Measurements from ENCODE around the gene SLC4A1AP.
"Not testable (repeated sequence)": the region's sequence is repeated elsewhere in the genome, so short reads cannot be mapped to it uniquely, and the experiment has no call there.

Gene SLC4A1AP

GRCh38 chr2:27652341-27652740 lies 11.3 kb upstream of the SLC4A1AP start:
- DNase-seq: no peak

GRCh38 chr2:27652790-27653189 lies 10.9 kb upstream of the SLC4A1AP start:
- DNase-seq: no peak

GRCh38 chr2:27653397-27653796 lies 10.3 kb upstream of the SLC4A1AP start:
- no peak for DNase-seq

GRCh38 chr2:27655155-27655951 lies 8.3 kb upstream of the SLC4A1AP start:
- no peak for DNase-seq

GRCh38 chr2:27661371-27661770 lies 2.3 kb upstream of the SLC4A1AP start:
- no peak for DNase-seq

GRCh38 chr2:27664154-27664574 lies 475 bp downstream of the SLC4A1AP start:
- no peak for DNase-seq

GRCh38 chr2:27664622-27665363 lies 1.1 kb downstream of the SLC4A1AP start:
- DNase-seq: no peak

- no peak for DNase-seq
These were observed 3.8 kb downstream of the SLC4A1AP start for GRCh38 chr2:27667446-27667845.

- no peak for DNase-seq
These were observed 7.5 kb downstream of the SLC4A1AP start for GRCh38 chr2:27671235-27671634.

GRCh38 chr2:27672723-27673486 lies 9.2 kb downstream of the SLC4A1AP start:
- no peak for DNase-seq

GRCh38 chr2:27680571-27680970 lies 16.9 kb downstream of the SLC4A1AP start:
- DNase-seq: no peak

- DNase-seq: no peak
These were observed 18.2 kb downstream of the SLC4A1AP start for GRCh38 chr2:27681841-27682240.

- not testable (repeated sequence) for DNase-seq
These were observed 18.7 kb downstream of the SLC4A1AP start for GRCh38 chr2:27682334-27682771.

- DNase-seq: peak; percentile 57
These were observed 19.8 kb downstream of the SLC4A1AP start for GRCh38 chr2:27683390-27684071.

- not testable (repeated sequence) for DNase-seq
These were observed 21.3 kb downstream of the SLC4A1AP start for GRCh38 chr2:27685006-27685405.

- DNase-seq: no peak
These were observed 21.9 kb downstream of the SLC4A1AP start for GRCh38 chr2:27685577-27685976.

- DNase-seq: no peak
These were observed 23.5 kb downstream of the SLC4A1AP start for GRCh38 chr2:27687232-27687631.

GRCh38 chr2:27689424-27689823 lies 25.7 kb downstream of the SLC4A1AP start:
- no peak for DNase-seq

- DNase-seq: no peak
These were observed 26.4 kb downstream of the SLC4A1AP start for GRCh38 chr2:27690052-27690451.

GRCh38 chr2:27697660-27698059 lies 34.0 kb downstream of the SLC4A1AP start:
- no peak for DNase-seq

GRCh38 chr2:27701676-27702075 lies 38.0 kb downstream of the SLC4A1AP start:
- no peak for DNase-seq

- DNase-seq: no peak
These were observed 38.6 kb downstream of the SLC4A1AP start for GRCh38 chr2:27702302-27702701.
